ENCODE measurements around the gene CDADC1.

The CDADC1 gene

DNA sequence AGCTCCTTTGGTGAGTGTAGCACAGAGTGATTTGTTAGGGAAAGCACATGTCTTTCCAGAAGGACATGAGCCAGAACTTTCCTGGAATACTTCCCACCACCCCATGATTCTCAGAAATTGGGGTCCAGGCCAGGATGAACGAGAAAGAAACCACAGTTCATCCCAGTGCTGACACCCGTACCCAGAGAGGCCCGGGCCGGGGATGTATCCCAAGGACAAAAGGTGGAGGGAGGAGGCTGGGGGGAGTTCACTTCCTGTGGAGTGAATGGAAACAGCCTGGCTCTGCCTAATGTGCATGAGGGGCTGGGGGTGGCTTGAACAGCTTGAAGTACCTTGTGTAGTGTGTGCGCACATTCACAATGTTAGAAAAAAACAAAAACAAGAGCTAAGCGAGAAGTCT, 47.5 kb downstream of the CDADC1 start:
- DNase-seq (ENCODE audit: low read depth): no peak

DNA sequence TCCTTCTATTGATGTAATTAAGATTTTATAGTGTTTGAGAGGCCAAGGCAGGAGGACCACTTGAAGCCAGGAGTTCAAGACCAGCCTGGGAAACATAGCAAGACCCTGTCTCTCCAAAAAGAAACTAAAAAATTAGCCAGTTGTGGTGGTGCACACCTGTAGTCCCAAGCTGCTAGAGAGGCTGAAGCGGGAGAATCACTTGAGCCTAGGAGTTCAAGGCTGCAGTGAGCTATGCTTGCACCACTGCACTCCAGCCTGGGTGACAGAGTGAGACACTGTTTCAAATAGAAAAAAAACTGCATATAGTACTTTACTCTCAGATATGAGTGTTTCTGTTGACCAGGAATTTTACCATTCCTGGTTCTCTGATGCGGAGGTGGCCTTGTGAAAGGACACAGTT, 48.9 kb downstream of the CDADC1 start:
- DNase-seq (ENCODE audit: low read depth): no peak

DNA sequence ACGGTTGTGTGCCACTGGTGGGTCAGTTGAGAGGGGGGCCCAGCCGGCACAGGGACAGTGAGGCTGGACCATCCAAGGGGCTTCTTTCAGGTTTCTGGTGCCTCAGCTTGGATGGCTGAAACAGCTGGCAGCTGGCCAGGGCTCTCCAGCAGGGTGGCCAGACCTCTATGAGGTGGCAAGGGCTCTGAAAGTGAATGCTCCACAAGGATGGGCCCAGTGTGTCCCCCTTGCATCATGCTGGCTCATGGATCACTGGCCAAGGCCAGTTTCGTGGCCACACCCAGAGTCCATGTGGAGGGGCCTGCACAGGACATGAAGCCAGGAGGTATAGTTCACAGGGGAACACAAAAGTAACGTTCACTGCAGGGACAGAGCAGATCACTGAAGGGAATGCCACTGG, 49.6 kb downstream of the CDADC1 start:
- no peak for DNase-seq (ENCODE audit: low read depth)

DNA sequence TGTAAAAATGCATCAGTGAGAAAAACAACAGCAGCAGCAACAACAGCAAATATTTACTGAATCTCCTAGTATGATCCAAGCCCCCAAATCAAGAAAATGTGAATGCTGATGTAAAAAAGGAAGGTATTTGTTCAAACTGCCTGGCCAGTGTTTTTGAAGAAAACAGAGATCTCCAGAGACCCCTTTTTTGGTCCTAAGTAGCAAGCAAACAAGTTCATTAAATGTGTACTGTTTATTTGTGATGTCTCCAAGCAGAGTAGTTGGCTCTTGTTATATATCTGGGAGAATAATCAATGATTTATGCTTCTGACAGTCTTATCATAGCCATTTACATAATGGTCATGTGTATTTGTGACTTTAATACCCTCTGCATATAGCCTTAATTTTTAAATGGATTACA, 50.7 kb downstream of the CDADC1 start:
- DNase-seq (ENCODE audit: low read depth): no peak

DNA sequence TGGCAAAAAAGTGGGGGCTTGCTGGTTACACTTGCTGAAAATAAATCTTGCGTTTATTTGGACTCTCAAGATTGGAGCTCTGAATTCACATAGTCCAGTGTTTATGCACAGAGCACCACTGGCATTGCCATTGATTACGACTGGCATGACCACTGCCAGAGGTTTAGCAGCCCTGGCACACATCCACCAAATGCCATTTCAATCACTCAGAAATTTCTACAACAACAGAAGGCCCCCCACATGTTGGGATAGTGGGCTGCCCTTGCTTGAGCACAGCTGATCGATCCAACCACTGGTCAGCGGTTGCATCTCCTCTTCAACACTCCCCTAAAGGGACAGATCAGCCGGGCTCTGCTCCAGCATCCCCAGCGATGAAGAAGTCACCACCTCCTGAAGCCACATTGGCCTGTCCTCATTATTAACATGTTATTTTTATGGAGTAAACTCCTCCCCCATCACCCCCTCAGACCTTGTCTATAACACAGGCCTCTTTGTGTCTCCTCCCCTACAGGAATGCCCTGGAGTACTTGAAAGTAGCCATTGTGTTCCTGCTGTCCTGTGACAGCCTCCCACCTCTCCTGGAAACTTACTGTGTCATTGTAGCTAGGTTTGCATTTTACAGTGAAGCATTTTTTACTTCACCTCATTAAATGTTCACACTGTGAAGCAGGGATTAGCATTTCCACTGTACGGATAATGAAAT, 51.3 kb downstream of the CDADC1 start:
- DNase-seq (ENCODE audit: low read depth): no peak

DNA sequence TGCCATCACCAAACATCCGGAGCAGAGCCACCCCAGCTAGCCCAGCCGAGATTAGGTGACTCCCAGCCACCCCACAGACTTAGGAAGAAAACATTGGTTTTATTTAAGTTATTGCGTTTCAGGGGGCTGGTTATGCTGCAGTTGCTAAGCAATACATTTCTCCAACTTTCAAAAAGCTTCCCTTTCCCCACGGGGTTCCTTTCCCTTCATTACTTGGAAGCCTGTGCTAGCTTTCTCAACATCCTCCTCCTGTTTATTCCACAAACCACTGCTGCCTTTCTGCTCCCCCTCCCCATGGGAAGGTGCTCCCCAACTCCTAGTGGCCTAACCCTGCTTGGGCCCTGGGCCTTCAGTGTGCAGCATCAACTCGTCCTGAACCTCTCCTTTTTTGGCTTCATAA, 52.6 kb downstream of the CDADC1 start:
- no peak for DNase-seq (ENCODE audit: low read depth)

DNA sequence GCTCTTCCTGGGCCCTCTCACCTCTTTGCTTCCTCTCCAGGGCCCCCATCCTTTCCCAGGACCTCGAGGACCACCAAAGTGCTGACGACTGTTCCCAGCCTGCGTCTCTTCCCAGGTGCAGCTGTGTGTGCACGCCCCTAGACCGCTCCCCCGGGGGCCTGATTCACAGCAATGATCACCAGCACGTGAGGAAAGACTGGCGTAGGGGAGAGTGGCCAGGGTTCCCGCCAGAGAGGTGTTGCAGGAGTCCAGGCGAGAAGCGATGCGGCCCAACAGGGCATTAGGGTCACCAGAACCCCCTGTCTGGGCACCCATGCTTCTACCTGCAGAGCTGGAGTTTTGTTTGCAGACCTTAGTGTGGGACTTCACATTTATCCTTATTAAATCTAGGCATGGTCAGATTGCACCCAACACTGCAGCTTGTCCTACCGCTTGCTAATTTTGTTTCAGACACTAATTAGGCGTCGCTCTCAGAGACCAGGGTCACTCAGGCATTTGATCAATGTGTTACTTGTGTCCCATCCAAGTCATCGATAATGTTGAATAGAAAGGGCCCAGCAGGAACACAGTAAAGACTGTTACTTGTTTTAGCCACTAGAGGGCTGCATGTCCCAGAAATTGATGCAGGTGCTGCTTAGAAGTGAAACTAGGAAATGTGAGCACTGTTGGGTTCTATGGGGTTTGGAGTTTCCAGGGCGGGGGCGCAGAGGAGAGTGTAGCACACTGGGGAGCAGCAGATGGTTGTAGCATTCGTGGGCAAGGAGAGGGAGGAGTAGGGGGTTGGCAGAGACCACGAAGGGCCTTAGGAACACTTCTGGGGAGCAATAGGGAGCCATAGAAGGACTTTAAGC, 53.2 kb downstream of the CDADC1 start:
- peak; percentile 47 for DNase-seq (ENCODE audit: low read depth)

DNA sequence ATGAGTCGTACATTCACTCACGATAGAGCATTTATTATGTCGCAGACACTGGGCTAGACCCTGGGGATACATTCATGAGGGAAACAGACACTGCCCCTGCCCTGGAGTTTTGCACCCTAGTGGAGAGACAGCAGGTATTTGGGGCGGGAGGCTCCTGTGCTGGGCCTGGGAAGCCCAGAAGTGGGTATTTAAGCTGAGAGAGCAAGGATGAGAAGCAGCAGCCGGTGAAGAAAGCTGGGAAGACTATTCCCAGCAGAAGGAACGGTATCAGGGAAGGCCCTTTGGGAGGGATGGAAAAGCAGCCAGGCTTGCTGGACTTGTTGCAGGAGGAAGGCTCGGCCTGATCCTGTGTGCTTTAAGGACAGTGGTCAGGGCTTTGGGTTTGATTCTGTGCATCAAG, 54.5 kb downstream of the CDADC1 start:
- no peak for DNase-seq (ENCODE audit: low read depth)

DNA sequence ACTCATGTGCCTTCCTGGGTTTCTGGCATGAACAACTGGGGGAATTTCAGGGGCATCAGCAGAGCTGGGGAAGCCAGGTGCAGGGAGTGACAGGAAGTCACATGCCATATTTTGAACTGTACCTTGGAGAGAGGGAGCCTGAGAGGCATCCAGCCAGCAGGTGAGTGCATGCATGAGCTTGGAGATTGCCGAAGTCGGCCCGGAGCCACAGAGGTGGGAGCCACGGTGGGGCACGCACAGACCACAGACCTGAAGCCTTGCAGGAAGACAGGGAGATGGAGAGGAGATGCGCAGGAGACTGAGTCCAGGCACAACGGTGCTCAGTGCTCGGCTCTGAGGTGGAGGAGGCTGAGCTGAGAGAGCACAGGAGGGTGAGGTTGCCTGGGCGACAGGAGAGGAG, 55.1 kb downstream of the CDADC1 start:
- DNase-seq (ENCODE audit: low read depth): no peak

DNA sequence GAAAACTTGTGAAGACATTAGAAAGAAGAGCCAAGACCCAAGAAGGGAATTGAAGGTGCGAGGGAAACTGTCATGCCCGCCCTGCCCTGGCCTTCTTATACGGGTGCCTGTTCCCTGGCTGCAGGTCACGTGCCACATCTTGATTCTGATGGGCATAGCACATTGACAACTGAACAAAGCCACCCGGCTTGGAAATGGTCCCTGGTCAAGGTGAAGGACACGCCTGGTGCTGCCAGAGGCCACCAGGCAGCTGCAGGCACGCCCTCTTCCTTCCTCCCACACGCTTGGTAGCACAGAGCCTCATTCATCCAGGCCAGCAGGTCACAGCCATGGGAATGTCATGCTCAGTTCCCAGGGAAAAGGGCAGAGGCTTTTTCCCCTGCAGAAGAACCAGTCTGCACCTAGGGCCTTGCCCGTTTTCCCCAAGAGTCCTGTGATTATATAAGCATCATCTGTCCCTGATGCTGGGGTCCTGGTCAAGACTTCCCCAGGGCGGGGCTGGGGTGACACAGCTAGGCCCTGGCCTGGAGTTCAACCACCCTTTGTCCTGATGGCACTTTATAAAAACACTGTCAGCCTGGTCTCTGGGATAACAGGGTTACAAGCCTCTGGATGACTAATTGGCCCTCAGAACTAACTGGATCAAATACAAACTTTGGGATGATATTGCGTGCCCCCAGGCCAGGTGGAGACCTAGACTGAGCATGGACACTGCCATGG, 56.0 kb downstream of the CDADC1 start:
- no peak for DNase-seq (ENCODE audit: low read depth)

DNA sequence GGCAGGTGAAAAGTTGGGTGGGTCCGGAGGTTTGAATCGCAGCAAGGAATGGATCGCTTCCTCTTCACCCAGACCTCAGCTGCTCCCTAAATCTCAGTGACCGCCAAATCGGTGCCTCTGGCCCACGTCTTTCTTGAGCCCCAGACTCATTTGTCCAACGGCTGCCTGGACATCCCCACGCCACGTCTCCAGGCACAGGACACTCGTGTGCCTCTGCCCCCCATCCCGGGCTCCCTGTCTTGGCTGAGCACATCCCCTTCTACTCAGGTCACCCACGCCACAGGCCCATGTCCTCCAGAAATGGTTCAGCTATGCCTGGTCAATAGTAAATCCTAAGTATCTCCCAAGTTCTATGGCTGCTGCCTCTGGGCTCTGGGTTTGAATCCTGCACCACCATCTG, 56.6 kb downstream of the CDADC1 start:
- DNase-seq (ENCODE audit: low read depth): no peak

DNA sequence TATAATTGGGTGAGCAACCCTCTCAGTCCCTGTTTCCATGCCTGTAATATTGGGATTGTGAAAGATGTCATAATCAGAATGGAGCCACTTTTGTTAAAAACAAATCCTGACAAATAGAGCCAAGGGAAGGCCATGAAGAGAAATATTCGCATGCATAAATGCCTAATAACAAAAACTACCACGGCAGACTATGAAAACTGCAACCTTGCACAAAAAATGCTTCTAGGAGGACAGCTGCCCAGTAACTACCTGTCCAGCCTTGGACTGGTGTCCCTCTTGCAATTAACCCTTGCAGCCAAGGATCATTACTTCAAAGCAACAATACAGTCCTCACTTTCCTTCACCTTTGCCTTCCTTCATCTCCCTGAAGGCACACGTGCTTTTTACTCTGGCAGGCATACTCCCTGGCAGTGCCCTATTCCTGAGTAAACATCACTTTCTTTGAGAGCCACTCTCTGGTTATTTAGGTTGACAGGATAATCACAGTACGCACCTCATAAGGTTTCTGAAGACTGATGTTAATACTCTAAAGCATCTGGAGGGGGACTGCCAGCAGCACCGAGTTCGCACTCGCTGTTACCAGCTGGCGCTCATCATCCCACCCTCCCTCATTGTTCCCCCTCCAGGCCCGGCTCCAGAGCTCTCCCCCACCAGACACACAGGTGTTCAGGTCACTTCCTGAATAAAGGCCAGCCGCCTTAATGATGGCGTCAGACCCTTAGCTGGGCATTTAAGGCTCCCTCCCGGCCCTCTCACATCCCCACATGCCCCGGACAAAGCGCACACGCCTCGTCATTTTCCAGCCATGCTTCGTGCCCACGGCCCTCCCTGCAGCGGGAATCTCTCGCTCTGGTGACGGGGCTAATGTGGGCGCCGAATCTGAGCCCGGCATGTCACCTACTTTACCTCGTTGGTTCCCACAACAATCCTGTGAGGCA, 57.3 kb downstream of the CDADC1 start:
- no peak for DNase-seq (ENCODE audit: low read depth)

DNA sequence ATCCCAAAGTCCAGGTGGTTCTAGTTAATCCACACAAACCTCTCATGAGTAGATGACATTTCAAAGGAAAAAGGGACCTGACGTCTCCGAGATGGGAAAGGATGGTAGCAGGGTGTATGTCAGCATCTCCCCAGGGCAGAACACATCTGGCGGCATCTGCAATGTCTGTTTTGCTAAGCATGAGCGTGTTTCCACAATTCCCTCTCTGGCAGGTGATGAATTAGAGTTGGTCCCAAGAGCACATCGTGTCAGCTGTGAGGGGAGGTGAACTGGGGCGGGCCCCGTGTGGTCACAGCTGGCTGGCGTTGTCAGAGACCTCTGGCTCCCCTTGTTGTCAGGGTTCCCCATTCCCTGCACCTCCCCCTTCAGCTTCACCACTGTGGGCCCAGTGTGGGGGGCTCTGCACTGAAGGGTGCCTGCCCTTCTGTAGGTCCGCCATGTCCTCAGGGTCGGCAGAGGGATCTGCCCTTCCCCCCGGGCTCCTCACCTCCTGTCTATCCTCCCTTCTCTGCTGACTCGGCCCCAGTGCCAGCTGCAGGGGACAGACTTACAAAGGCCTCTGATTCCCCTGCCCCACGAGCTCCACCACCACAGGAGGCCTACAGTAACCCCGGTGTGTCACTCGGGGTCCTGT, 58.2 kb downstream of the CDADC1 start:
- no peak for DNase-seq (ENCODE audit: low read depth)

DNA sequence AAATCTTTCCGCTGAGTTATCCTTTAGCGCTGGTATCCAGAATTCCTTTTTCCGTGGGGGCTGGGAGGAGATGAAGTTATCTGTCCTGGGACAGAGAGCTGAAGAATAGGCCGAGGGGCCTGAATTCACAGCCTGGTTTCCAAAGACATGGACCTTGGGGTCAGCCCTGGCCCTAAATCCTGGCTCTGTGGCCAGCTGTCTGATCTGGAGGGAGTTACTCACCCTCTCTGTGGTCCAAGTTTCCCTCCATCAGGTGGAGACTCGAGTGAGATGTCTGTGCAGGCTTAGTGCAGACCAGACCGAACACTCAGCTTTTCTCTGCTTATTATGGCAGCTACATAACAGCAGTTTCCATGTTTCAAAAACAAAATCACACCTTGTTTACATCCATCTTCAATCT, 59.6 kb downstream of the CDADC1 start:
- no peak for DNase-seq (ENCODE audit: low read depth)

DNA sequence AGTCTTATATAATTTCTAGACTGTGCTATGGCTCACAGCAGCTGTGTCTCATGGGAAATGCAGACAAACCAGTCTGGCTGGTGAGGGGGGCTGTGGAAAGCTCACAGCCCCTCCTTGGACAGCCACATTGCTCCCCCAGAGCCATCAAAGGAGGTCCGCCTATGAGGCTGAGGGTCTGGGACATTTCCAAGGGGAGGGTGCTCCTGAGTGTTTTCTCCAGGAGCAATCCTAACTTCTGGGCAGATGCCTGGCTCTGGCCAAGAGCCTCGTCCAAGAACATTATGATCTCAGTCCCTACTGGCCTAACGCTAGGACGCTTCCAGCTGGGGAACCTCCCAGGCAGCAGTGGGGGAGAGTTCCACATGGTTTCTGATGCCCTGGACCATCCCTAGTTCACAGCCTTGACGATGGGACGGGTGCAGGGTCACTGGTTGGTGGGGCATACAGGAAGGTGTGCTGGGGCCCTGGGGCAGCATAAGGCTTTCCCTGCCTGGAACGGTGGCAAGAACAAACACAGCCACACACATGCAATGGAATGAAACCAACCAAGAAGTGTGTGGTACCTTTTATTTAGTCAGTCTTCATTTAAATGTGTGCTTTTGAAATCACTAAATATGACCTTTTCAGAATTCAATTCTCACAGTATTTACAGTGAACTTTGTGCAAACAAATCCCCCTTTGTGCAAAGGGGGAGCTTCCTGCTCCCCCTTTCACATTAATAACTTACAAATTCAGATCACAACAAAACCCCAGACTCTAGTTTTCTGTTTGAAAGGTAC, 60.6 kb downstream of the CDADC1 start:
- DNase-seq (ENCODE audit: low read depth): no peak

DNA sequence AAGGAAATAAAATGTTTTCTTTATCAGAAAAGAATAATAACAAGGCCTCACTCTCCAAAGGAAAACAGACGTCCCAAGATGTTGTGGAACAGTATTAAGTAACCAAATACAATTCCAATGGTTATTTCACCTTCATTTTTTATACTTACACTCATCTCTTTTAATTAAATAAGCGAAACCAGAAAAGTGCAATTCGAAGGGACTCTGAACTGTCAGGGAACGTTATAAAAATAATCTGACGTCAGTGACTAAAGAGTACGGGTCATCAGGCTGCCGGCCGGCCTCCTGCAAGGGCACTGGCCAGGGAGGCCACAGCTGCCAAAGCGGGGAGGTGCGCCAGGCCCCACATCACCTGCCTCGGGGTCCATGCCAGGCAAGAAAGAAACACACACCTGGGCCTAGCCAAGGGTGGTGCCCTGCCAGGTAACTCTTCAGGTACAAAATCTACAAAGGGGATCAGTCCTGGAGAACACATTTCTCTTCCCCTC, 61.2 kb downstream of the CDADC1 start:
- no peak for DNase-seq (ENCODE audit: low read depth)

DNA sequence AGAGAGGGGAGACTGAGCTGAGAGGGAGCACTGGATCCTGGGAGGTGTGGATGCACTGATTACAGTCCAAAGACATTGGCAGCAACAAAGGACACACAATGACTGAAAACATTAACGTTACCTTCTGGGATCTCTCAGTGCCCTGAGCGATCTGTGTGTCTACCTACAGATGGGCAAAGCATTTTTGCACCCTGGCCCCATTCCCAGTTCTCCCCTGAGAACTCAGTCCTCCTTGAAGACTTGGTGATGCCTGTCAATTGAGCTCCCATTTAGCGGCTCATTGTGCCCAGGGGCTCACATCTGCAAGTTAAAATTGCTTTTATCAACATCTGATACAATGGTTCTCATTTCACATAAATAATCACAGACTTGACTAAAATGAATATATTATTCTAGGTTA, 62.5 kb downstream of the CDADC1 start:
- no peak for DNase-seq (ENCODE audit: low read depth)

DNA sequence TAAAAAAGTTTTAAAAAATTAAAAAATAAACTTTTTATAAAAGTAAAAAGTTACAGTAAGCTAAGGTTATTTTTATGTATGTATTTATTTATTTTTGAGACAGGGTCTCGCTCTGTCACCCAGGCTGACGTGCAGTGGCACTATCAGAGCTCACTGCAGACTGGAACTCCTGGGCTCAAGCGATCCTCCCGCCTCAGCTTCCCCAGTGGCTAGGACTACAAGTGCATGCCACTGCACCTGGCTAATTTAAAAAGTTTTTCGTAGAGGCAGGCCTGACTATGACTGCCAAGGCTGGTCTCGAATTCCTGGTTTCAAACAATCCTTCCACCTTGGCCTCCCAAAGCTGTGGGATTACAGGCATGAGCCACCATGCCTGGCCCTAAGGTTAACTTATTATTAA, 64.1 kb downstream of the CDADC1 start:
- no peak for DNase-seq (ENCODE audit: low read depth)

DNA sequence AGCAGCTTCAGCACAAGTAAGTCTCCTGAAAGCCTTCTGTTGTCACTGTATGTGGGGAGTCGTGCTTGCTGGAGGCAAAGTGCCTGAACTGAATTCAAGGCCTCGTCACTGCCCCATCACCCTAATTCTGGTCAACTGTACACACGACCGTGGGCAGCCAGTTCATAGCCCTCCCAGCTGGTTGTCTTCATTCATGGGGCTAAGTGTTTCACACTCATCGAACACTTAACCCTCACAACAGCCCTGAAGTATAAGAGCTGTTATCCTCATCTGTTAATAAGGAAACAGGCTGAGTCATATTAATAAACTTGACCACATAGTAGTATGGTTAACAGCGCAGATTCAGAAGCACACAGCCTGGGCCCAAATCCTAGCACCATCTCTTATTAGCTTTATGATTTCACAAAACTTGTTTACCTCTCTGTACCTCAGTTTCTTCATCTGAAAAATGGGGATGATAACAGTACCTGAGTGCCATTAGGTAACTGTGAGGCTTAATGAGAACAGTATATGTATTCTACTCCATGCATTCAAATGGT, 66.7 kb downstream of the CDADC1 start:
- no peak for DNase-seq (ENCODE audit: low read depth)

DNA sequence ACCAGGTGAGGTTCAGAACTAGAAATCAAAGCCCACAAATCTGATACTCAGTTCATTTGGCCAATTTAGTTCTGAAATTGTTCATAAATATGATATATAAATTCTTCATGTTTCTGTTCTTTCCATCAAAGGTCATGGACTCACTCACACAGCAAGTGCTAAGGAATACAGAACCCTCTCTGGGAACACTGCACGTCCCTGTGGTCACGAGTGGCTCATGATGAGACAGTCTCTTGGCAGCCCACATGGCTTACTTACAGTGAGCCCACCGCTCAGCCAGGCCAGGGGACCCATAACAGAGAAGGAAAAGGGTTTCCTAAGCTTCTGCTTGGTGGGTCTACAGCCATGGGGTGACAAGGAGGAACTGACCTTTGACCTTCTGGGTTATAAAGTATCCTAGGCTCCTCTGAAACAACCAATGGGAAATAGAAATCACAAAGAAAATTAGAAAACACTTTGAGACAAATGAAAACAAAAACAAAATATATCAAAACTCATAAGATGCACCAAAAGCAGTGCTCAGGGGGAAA, 67.4 kb downstream of the CDADC1 start:
- no peak for DNase-seq (ENCODE audit: low read depth)

Data from stimulated activated CD8-positive, alpha-beta memory T cell treated with anti-CD3 and anti-CD28 coated beads, Interleukin-12 subunit alpha, Interleukin-12 subunit beta, amount 100 ng/mL, for 4 hours (primary cell).